Activated CD4-positive, alpha-beta T cell treated with anti-CD3 and anti-CD28 coated beads, Interleukin-2, amount 50 U/mL, for 4 hours (primary cell): ENCODE measurements around the gene ZNF724.
A peak's percentile ranks its signal among the peaks of the same experiment; 100 is the strongest.
"Not testable (repeated sequence)": the region's sequence is repeated elsewhere in the genome, so short reads cannot be mapped to it uniquely, and the experiment has no call there.

Experiments used
- DNase-seq, 2 experiments: peaks; one replicate each; pipeline ENCODE4 v3.0.0-alpha.2; 2020

Gene ZNF724

DNA sequence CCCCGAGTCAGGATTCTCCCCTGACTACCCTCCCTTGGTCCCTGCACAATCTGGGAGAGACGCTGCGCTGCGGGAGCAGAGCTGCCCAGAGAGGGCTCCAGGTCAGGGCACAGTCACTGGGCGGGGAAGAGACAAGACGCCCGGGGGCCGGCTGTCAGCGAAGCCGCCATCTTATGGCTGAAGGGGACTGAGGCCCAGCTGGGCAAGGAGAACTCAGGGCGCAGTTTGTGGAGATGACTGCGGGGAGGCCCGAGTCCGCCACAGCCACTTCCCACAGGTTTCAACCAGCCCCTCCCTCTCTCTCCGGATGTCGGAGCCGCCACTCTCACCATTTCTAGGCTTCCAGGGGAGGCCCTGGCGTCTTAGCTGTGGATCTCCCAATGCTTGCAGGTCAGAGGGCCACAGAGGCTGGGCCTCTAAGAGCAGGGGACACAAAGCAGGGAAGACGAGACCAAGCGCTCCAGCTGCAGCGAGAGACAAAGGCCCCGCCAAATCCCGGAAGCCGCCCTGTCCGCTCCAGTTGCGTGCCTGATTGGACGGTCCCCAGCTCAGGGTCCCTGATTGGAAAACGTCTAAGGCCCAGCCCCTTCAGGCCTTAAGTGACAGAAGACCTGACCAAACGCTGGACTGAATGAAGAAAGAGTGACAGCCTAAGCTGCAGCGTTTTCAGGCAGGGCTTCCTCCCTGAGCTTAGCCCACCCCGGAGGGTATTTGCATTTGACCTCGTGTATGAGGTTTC lies at the start of gene ZNF724:
Gene ZNF724, minus strand, starts transcription at position 484 of the 739 bp plus-strand sequence. Its CDS starts 152 bp downstream, at position 332.
- peak; percentile 79 to 80 for DNase-seq

DNA sequence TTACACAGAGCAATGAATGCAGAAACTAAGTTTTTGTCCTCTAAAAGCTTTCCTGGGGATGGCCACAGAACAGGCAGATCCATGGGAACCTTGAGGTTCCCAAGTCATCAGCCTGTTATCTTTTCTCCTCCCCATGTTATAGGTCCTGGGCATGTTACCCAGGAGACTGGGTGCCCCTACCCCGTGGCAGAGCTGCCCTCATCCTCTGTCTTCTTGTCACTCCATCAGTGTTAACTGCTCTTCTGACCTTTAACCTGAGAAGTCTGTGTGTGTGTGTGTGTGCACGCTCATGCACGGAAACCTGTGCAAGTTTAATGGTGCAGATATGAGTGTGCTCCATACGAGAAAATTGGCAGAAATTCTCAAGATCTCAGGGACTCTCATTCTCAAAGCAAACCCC lies 43.9 kb upstream of the ZNF724 start:
- DNase-seq: no peak

DNA sequence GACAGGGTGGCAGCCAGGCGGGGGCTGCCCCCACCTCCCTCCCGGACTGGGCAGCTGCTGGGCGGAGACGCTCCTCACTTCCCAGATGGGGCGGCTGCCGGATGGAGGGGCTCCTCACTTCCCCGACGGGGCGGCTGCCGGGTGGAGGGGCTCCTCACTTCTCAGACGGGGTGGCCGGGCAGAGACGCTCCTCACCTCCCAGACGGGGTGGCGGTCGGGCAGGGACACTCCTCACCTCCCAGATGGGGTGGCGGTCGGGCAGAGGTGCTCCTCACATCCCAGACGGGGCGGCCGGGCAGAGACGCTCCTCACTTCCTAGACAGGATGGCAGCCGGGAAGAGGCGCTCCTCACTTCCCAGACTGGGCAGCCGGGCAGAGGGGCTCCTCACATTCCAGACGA lies 39.8 kb upstream of the ZNF724 start:
- not testable (repeated sequence) for DNase-seq

DNA sequence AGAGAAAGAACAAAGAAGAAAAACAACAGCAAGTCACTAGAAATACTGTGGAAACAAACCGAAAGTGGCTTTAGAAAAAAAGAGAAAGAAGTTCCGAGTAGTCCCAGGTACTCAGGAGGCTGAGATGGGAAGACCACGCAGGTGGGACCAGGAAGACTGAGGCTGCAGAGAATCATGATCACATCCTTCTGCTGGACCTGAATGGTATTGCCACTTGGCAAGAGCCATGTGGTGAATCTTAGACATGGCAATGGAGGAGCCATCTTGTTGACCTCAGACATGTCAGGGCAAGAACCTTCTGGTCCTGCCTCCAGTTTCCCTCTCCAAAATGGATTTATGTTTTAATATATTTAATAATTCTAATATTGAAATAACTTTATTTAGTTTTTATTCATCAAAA lies 37.4 kb upstream of the ZNF724 start:
- DNase-seq: no peak

DNA sequence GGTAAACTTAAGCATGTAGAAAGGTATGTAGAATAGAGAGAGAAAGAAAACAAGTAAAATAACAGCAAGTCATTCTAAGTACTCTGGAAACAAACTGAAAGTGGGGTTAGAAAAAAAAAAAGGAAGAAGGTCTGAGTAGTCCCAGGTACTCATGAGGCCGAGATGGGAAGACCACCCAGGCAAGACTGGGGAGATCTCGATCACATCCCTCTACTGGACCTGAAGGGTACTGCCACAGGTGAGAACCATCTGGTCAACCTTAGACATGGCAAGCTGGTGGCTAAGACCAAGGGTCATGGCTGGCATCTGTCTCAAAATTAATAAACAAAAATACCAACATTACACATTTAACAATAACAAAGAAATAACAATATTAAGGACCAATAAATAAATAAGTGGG lies 36.3 kb upstream of the ZNF724 start:
- DNase-seq: no peak

DNA sequence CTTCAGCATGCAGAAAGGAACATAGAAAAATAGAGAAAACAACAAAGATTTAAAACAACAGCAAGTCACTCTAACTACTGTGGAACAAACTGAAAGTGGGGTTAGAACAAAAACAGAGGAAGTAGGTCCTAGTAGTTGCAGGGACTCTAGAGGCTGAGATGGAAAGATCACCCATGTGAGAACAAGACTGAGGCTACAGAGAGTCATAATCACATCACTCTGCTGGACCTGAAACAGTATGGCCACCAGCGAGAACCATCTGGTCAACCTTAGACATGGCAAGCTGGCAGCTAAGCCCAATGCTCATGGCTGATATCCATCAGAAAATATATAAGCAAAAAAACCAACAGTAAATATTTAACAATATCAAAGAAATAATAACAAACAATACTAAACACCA lies 35.8 kb upstream of the ZNF724 start:
- no peak for DNase-seq

DNA sequence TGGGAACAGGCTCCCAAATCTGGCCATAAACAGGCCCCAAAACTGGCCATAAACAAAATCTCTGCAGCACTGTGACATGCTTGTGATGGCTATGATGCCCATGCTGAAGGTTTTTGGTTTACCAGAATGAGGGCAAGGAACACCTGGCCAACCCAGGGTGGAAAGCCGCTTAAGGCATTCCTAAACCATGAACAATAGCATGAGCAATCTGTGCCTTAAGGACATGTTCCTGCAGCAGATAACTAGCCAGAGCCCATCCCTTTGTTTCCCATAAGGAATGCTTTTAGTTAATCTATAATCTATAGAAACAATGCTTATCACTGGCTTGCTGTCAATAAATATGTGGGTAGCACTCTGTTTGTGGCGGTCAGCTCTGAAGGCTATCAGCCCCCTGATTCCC lies 35.1 kb upstream of the ZNF724 start:
- DNase-seq: not testable (repeated sequence)

DNA sequence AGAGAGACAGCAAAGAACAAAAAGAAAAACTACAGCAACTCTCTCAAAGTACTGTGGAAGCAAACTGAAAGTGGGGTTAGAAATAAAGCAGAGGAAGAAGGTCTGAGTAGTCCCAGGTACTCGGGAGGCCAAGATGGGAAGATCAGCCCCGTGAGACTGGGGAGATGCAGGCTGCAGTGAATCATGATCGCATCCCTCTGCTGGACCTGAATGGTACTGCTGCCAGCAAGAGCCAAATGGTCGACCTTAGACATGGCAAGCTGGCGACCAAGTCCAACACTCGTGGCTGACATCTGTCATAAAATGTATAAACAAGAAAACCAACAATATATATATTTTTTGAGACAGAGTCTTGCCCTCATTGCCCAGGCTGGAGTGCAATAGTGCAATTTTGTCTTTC lies 33.7 kb upstream of the ZNF724 start:
- peak; percentile 61 for DNase-seq

DNA sequence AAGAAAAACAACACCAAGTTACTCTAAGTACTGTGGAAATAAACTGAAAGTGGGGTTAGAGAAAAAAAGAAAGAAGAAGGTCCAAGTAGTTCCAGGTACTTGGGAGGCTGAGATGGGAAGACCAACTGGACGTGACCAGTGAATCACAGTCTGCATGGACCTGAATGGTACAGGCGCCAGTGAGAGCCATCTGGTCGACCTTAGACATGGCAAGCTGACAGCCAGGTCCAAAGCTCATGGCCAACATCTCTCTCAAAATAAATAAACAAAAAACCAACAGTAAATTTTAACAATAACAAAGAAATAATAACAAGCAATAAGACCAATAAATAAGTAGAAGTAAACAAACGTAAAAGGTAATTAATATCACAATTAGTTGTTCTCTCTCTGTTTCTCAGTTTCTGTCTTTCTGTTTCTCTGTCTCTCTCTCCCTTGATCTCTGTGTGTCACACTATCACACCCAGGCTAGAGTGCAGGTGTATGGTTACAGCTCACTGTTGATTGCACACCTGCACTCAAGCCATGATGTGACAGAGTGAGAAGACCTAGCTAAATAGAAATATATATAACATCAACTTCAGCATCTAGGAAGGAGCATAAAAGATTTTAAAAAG lies 31.6 kb upstream of the ZNF724 start:
- no peak for DNase-seq

DNA sequence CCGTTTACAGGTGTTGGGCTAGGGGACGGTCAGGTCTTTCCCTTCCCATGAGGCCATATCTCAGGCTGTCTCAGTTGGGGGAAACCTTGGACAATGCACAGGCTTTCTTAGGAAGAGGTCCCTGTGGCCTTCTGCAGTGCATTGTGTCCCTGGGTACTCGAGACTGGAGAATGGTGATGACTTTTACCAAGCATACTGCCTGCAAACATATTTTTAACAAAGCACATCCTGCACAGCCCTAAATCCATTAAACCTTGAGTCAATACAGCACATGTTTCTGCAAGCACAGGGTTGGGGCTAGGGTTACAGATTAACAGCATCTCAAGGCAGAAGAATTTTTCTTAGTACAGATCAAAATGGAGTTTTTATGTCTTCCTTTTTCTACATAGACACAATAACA lies 27.9 kb upstream of the ZNF724 start:
- not testable (repeated sequence) for DNase-seq

DNA sequence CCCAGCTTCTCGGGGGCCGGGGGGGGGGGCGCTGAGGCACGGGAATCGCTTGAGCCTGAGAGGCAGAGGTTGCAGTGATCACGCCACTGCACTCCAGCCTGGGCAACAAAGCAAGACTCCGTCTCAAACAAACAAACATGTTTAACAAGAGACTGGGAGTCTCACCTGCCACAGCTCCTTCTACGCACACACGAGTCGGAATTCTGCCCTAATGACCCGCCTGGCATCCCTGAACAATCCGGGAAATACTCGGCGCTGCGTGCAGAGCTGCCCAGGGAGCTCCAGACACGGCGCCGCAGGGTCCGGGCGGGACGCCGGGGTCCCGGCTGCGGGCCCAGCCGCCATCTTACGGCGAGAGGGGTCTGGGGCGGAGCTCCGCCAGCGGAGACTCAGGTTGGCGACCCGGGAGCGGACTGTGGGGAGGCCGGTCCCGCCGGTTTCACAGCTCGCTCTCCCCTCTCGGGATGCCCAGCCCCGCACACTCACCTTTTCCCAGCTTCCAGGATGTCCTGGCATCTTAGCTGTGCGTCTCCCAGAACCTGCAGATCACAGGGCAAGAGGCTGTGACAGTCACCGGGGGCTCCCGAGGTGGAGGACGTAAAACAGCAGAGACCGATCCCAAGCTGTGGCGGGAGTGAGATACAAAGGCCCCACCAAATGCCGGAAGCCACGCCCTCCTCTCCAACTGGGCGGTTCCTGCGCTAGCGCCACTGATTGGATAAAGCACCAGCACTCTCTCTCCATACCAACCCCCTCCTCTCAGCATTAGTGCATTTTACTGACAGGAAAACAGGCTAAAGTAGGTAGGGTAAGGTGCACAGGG lies 23.6 kb upstream of the ZNF724 start:
- peak; percentile 89 to 91 for DNase-seq

DNA sequence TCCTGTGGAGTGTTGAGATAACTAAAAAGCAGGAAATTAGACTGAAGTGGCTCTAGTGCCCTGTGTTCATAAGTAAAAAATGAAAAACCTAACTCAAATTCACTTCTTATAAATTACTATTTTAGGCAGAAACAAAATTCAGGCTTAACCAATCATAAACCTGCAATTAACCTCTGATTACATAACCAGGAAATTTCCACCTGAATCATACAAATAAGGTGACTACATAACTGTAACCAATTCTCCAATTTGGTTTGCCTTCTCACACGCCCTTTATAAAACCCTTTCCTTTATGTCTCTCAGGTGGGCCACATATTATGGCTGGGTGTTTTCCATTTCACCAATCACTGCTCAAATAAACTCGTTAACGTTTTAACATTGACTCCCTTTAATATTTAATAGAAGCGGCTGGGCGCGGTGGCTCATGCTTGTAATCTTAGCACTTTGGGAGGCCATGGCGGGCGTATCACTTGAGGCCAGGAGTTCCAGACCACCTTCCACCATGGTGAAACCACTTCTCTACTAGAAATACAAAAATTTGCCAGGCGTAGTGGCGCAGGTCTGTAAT lies 22.9 kb upstream of the ZNF724 start:
- DNase-seq: no peak

DNA sequence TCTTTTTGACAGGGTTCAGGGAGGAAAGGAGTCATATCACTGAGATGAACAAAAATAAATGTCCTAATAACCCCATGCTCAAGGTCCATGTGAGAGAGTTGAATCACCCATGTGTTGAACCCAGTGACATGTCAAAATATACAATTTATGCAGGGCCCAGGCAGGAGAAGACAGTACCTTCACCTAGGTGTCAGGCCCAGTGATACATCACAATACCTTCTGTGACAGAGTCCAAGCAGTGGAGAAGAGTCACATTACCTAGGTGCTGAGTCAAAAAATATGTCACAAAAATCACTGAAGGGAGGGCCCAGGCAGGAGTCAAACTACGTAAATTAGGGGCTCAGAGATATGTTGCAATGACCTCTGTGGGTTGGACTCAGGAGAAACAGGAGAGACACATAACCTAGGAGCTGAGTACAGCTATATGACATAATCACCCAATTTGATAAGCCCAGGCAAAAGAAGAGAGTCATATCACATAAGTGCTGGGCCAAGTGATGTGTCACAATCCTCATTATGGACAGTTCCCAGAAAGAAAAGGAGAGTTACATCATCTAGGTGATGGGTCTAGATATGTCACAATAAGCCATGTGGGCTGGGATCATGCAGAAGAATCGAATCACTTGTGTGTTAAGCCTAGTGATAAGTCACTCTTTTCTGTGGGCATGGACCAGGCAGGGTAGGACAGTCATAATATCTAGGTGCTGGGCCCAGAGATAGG lies 13.8 kb upstream of the ZNF724 start:
- no peak for DNase-seq

DNA sequence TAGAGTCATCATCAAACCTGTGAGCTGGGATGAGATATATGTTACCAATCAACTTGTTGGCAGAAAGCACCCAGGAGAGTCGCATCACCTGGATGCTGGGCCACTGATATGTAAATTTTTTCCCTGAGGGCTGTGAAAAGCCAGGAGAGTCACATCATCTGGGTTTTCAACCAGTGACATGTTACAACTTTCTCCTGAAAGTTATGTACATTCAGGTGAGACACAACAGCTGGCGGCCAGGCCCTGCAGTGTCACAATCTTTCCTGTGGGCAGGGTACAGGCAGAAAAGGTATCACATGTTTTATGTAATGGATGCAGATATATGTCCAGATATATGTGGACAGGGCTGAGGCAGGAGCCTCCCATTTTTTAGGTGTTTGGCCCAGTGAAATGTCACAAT lies 13.2 kb upstream of the ZNF724 start:
- DNase-seq: no peak

DNA sequence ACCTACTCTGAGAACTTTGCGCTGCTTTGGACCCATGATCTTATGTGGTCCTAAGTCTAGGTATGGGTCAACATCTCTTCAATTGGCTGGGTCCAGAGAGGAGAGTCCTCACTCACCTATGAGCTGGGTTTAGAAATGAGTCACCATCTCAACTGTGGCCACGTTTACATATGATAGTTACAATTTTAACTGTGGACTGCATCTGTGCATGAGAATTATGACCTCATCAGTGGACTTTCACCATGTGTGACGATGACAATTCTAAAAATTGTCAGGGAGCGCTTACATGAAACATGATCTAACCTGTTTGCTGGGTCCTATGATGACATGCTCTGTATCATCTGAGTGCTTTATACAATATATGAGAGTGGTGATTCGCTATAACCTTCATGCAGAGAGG lies 12.7 kb upstream of the ZNF724 start:
- no peak for DNase-seq

DNA sequence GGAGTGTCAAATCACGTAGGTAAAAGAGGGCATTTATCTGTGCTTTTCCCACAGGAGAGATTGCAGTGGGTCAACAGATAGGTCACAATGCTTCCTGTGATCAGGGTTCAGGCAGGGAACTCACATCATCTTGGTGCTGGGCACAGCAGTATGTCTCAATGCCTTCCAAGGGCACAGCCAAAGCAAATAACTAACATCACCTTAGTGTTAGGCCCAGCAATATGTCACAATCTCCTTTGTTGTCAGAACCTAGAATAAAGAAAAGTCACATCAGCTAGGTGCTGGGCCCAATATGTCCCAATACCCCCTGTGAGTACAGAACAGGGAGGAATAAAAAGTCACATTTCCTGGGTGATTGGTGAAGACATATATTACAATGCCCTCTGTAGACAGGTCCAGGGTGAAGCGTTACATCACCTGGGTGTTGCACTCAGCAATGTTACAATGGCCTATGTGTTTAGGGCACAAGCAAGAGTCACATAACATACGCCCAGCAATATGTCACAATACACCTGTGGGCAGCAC lies 11.4 kb upstream of the ZNF724 start:
- no peak for DNase-seq

DNA sequence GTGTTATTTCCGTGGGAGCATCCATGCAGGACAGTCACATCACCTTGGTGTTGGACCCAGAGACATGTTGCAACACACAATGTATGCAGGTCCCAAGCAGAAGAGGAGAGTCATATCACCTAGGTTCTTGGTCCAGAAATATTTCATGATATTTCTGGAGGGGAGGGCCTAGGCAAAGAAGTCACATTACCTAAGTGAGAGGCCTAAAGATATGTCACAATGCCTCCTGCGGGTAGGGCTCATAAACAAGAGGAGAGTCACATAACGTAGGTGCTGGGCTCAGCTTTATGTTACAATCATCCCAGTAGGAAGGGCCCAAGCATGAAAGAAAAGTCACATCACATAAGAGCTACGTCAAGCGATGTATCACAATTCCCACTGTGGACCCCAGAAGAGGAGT lies 10.8 kb upstream of the ZNF724 start:
- no peak for DNase-seq

DNA sequence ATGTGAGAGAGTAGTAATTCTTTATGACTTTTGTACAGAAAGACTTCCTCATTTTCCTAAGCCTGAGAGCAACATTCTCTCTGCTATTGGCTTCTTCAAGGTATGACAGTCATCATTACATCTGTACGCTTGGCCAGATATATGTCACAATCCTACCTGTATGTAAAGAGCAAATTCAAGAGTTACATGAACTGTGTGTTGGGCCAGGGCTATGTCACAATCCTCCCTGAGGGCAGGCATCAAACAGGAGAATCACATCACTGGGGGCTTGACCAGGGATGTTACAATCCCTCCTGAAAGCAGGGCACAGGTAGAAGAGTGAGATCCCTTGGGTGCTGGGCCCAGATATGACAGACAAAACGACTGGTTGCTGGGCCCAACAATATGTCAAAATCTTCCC lies 9.8 kb upstream of the ZNF724 start:
- DNase-seq: no peak

DNA sequence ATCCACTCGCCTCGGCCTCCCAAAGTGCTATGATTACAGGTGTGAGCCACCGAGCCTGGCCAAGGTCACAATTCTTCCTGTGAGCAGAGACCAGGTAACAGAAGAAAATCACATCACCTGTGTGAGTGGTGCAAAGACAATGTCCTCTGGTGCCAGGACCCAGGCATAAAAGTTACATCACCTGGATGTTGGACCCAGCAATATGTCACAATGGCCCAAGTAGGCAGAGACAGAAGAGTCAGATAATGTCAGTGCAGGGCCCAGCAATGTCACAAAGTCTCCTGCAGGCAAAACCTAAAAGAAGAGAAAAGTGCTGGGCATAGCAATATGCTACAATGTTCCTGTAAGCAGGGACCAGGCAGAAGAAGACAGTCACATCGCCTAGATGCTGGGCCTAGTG lies 5.5 kb upstream of the ZNF724 start:
- no peak for DNase-seq

DNA sequence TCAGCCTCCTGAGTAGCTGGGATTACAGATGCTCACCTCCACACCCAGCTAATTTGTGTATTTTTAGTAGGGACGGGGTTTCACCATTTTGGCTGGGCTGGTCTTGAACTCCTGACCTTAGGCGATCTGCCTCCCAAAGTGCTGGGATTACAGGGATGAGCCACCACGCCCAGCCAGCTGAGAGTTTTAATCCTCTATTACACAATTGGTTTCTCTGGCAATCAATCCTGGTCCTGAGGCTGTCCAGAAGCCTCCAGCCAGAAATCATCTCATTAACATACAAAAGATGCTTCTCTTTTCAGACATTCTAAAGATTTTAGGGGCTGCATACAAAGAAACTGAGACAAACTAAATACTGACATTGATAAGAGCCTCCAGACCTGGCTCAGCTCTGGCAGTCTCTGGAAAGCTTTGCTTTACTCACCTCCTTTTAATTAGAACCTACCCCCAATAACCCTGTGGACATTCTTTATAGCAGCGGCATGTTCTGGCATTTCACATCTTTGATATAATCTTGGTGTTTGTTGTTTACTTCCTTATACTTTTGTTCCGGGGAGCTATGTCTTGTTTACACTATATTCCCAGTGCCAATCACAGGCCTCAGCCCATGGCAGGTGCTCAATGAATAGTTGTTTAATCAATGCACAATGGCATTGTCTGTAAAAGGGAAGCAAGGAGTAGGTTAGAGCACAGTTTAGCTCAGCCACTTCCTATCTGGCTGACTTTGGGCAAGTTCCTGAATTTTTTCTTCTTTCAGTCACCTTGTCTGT lies 4.1 kb upstream of the ZNF724 start:
- DNase-seq: no peak

DNA sequence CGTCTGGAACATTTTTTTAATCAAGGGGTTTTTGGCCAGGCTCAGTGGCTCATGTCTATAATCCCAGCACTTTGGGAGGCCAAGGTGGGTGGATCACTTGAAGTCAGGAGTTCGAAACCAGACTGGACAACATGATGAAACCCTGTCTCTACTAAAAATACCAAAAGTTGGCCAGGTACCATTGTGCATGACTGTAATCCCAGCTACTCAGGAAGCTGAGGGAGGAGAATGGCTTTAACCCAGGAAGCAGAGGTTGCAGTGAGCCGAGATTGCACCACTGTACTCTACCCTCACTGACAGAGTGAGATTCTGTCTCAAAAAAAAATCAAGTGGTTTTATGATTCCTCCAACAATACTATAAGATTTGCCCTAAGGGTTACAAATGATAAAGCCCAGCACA lies 3.1 kb upstream of the ZNF724 start:
- not testable (repeated sequence) for DNase-seq

DNA sequence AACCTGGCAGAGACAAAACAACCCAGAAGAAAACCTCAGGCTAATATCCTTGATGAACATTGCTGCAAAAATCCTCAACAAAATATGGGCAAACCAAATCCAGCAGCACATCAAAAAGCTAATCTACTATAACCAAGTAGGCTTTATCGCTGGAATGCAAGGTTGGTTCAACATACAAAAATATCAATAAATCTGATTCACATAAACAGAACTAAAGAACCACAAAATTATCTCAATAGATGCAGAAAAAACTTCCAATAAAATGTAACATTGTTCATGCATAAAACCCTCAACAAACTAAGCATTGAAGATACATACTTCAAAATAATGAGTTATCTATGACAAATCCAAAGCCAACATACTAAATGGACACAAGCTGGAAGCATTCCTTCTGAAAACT lies 8.8 kb downstream of the ZNF724 start:
- DNase-seq: no peak
